GM19043 (cell line): ENCODE data around the gene DNM2.

Experiments used
- ATAC-seq: cut with Tn5 transposase; IDR thresholded peaks from one replicate; pipeline ENCODE4 v1.9.1; 2021; ENCODE audit warnings: low read depth; ENCODE audit not compliant: unreplicated experiment

Gene DNM2

GRCh38 chr19:10768936-10769335, 51.1 kb downstream of the DNM2 start:
- ATAC-seq, result no peak

DNA sequence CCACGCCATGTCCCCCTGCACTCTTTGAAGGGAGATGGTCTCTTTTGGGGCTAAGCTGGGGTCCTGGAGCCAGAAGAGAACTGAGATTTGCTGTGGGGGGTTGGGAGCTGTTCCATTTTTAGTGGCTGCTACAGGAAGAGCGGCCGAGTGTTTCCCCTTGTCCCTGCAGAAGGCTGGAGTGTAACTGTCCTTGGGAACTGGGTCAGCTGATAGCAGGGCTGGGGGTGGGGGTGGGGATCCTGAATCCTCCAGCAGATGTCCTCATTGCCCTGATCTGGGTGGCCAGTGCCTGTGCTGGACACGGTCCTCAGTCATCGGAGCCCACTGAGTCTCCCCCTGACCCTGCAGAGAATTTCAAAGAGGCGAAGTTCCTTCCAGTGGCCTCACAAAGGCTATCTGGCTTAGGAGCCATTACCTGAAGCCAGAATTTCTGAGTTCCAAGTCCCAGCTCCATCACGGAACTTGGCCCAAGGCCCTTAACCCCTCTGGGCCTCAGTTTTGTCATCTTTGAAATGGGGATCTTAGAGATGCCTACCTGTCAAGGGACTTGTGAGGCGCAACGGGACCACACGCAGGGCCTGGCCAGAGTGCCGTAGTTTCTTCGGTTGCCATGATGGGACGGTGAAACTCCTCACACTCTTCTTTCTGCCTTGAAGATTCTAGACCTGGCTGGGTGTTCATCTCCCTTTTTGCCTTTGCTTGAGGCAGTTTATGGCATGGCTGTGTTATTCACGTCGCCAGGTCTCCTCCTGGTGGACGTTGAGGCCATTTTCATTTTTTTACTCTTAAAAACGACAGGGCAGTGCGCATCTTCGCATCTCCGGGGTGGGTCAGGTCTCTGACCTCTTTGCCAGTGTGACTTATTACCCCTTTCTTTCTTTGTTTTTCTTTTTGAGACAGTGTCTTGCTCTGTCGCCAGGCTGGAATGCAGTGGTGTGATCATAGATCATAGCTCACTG, 51.9 kb downstream of the DNM2 start:
- ATAC-seq, result no peak

DNA sequence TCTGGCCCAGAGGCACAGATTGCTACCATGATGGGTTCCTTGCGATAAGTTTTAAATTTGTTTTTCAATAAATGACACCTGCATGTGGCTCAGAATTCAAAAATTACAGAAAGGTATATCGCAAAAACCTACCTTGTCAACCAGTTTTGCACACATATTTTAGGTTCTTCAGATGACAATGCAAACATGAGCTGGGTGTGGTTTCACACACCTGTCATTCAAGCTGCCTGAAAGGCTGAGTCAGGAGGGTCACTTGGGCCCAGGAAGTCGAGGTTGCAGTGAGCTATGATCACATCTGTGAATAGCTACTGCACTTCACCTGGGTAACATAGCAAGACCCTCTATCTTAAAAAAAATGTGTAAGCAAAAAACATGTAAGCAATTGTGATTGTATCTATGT, 56.1 kb downstream of the DNM2 start:
- no peak for ATAC-seq

GRCh38 chr19:10774893-10775292, 57.0 kb downstream of the DNM2 start:
- ATAC-seq, result no peak

- no peak for ATAC-seq
Measured at GRCh38 chr19:10776900-10777650, 59.2 kb downstream of the DNM2 start.

DNA sequence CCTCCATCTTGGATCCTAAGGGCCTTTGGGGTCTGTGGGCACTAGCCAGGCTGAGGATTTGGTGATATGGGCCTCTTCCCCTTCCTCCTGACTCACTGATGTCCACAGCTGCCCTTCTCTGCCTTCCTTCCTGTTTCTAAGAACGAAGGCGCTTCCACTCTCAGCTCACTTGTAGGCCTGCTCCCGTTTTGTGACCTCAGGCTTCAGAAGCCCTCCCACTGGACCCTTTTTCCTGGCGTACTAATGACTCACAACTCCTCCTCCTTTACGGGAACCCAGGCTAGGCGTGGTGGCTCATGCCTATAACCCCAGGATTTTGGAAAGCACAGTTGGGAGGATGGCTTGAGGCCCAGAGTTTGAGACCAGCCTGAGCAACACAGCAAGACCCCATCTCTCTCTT, 62.5 kb downstream of the DNM2 start:
- no peak for ATAC-seq

DNA sequence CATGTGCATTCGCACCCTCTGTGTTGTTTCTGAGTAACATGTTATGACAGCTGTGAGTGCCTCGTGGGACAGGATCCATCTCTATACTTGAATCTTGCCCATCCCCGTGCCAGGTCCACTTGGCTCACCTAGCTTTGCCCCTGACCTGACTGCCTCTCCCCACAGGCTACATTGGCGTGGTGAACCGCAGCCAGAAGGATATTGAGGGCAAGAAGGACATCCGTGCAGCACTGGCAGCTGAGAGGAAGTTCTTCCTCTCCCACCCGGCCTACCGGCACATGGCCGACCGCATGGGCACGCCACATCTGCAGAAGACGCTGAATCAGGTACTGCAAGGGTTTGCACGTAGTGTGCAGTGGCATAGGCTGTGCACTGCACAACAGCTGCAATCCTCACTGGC, 64.9 kb downstream of the DNM2 start:
- ATAC-seq, result no peak

- ATAC-seq, result no peak
Measured at GRCh38 chr19:10784257-10784656, 66.4 kb downstream of the DNM2 start.

DNA sequence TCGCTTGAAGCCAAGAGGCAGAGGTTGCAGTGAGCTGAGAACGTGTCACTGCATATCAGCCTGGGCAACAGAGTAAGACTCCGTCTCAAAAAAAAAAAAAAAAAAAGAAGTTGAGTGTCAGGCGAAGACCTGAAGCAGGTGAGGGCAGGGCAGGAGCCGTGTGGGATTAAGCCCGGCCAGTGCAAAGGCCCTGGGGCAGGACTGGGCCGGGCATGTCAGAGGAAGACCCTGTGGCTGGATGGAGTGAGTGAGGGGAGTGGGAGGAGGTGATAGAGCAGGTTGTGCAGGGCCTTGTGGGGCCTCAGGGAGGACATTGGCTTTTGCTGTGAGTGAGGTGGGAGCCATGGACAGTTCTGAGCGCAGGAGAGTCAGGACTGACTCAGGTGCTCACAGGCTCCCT, 70.3 kb downstream of the DNM2 start:
- no peak for ATAC-seq

GRCh38 chr19:10789866-10790265, 72.0 kb downstream of the DNM2 start:
- ATAC-seq, result no peak

DNA sequence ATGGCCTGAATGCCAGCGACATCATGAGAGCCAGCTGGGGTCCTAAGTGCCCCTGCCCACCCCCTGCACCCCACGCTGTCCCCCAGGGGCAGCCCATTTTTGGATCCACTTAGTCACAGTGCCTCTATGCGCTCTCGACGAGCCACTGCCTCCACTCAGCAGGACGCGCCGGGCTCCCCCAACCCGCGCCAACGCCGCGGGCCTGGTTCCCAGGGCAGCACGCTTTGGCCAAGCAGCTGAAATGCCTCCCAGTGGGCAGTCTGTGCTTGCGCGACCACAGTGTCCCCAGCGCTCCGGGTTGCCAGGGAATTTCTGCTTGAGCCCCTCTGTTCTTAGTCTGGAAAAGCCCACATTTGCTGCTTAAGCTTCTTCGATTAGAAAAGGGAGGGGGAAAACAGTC, 78.8 kb downstream of the DNM2 start:
- ATAC-seq, result no peak

DNA sequence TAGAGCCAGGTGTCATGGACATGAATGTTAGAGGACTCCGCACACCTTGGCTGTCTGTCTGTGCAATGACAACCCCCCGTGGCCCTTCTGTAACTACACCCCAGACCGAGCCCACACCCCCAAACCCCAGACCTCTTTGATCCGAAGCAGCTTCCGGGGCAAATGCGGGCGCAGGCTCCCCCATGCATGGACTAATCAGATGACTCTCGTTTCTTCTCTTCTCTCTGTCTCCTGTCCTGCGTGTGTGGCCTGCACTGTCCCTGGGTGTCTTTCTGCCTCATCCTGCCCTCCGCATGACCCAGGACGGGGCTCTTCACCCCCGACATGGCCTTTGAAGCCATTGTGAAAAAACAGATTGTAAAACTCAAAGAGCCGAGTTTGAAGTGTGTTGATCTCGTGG, 79.2 kb downstream of the DNM2 start:
- no peak for ATAC-seq

- no peak for ATAC-seq
Measured at GRCh38 chr19:10797541-10798256, 79.8 kb downstream of the DNM2 start.

DNA sequence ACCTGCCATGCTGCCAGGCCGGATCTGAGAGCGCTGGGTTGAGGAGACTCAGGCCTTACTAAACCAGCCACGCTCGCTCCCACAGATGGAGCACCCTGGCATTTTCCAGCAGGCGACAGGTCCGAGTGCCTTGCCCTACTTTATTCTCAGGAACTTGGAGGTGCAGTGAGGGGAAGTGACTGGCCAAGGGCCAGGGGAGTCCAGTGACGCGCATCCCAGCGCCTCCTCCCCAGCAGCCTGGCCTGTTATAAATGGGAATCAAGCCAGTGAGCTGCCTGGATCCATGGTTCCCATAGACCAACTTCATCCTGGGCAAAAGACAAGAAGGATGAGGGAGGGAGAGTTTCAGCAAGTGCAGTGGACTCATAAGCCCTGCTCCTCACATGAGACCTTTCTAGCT, 82.6 kb downstream of the DNM2 start:
- ATAC-seq, result no peak

DNA sequence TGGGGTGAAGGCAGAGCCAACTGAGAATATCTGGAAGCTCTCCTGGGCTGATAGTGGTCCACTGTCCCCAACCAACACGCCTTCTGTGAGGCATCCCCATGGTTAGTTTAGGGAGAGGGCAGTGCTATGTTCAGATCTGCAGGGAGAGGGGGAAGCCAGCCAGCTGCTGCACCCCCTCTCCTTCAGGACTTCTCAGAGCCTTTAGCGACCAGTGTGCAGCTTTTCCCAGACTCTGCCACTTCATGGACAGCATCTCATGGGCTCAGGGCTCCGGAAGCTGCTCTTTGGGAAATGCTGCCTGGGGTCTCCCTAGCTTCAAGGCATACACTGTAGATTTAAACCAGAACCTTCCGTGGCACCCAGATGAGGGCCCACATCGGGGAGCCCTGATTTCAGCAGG, 84.6 kb downstream of the DNM2 start:
- no peak for ATAC-seq

- no peak for ATAC-seq
Measured at GRCh38 chr19:10803252-10803651, 85.4 kb downstream of the DNM2 start.

GRCh38 chr19:10805065-10805757, 87.3 kb downstream of the DNM2 start:
- ATAC-seq, result no peak

- no peak for ATAC-seq
Measured at GRCh38 chr19:10805758-10806247, 87.9 kb downstream of the DNM2 start.

GRCh38 chr19:10808937-10809649, 91.2 kb downstream of the DNM2 start:
- ATAC-seq, result no peak
